Measurements from ENCODE around the gene GYG2. TPM values are rescaled to one million over a fixed set of nuclear protein-coding genes. Genes with fewer than 3 reads are reported as not detected.
A peak's percentile ranks its signal among the peaks of the same experiment; 100 is the strongest.
"Not testable (repeated sequence)": the region's sequence is repeated elsewhere in the genome, so short reads cannot be mapped to it uniquely, and the experiment has no call there.

GYG2 gene
- total RNA-seq, 1 donor from 2014 or later = 60.8 TPM

DNA sequence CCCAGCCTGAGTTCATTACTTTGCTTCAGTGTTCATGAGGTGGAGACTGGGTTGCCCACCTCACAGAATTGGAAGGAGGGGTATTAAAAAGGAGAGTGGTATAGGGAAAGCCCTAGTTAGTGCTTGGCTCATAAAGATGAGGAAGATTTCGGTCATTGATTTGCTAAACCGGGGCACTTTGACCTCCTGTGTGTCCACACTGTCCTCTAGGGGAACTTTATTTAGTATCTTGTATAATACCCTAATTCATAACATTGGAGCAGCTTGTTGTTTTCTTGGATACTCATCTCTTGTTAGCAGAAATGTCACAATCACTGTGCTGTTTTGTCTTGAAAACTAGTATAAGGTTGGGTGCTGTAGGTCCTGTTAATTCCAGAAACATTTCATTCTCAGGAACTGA, 49.8 kb downstream of the GYG2 start:
- no peak overlapping the region for H3K27ac Mint-ChIP-seq
- H3K4me3 Mint-ChIP-seq = no peak overlapping the region
- H3K36me3 Mint-ChIP-seq = peaks cover 69% of the 10 kb centered on the region
- H3K4me1 Mint-ChIP-seq = peaks cover 1% of the 10 kb centered on the region
- TF ChIP-seq, protein P1, sequence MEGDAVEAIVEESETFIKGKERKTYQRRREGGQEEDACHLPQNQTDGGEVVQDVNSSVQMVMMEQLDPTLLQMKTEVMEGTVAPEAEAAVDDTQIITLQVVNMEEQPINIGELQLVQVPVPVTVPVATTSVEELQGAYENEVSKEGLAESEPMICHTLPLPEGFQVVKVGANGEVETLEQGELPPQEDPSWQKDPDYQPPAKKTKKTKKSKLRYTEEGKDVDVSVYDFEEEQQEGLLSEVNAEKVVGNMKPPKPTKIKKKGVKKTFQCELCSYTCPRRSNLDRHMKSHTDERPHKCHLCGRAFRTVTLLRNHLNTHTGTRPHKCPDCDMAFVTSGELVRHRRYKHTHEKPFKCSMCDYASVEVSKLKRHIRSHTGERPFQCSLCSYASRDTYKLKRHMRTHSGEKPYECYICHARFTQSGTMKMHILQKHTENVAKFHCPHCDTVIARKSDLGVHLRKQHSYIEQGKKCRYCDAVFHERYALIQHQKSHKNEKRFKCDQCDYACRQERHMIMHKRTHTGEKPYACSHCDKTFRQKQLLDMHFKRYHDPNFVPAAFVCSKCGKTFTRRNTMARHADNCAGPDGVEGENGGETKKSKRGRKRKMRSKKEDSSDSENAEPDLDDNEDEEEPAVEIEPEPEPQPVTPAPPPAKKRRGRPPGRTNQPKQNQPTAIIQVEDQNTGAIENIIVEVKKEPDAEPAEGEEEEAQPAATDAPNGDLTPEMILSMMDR (IDR thresholded peaks at IDR 0.05; ENCODE audit: unreplicated experiment) = no peak
- H3K27me3 Mint-ChIP-seq (ENCODE audit: low read depth) = no peaks in the 10 kb centered on the region
- peaks cover 15% of the 10 kb centered on the region for H3K9me3 Mint-ChIP-seq
- no peak for DNase-seq (ENCODE audit: low spot score in 2 of 2, unreplicated experiment in 2 of 2)

DNA sequence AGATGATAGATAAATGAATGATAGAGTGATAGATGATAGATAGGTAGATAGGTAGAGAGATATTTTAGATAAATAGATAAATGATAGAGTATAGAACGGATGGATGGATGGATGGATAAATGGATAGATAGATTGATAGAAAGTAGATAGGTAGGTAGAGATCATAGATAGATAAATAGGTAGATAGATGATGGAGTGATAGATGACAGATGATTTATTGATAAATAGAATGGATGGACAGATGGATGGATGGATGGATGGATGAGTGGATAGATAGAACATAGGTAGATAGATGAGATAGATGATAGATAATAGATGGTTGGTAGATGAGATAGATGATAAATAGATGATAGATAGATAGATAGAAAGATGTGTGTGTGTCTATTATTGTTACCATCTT, 50.9 kb downstream of the GYG2 start:
- Mint-ChIP-seq H3K4me3 (no peak overlapping the region), H3K36me3 (peaks cover 71% of the 10 kb centered on the region), H3K9me3 (peaks cover 7% of the 10 kb centered on the region), H3K27ac (no peak overlapping the region), H3K4me1 (peaks cover 1% of the 10 kb centered on the region), H3K27me3 (ENCODE audit: low read depth) (no peaks in the 10 kb centered on the region)
- TF ChIP-seq, protein P1 (IDR thresholded peaks at IDR 0.05; ENCODE audit: unreplicated experiment) = no peak
- DNase-seq (ENCODE audit: low spot score in 2 of 2, unreplicated experiment in 2 of 2) = no peak

DNA sequence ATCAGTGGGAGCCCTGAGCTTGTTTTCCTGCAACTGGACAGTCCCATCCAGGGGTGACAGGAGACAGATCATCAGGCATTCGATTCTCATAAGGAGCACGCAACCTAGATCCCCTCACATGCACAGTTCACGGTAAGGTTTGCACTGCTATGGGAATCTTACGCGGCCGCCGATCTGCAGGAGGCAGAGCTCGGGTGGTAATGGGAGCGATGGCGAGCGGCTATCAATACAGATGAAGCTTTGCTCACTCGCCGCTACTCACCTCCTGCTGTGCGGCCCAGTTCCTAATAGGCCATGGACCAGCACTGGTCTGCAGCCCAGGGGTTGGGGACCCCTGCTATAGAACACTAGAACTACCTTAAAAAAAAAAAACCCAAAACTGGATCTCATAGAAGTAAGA, 55.0 kb downstream of the GYG2 start:
- Mint-ChIP-seq H3K36me3 (peaks cover 42% of the 10 kb centered on the region), H3K9me3 (no peaks in the 10 kb centered on the region), H3K4me3 (no peak overlapping the region), H3K27me3 (ENCODE audit: low read depth) (no peaks in the 10 kb centered on the region), H3K4me1 (peaks cover 18% of the 10 kb centered on the region), H3K27ac (no peak overlapping the region)
- TF ChIP-seq, protein P1 (IDR thresholded peaks at IDR 0.05; ENCODE audit: unreplicated experiment) = no peak
- DNase-seq (ENCODE audit: low spot score in 2 of 2, unreplicated experiment in 2 of 2) = no peak

DNA sequence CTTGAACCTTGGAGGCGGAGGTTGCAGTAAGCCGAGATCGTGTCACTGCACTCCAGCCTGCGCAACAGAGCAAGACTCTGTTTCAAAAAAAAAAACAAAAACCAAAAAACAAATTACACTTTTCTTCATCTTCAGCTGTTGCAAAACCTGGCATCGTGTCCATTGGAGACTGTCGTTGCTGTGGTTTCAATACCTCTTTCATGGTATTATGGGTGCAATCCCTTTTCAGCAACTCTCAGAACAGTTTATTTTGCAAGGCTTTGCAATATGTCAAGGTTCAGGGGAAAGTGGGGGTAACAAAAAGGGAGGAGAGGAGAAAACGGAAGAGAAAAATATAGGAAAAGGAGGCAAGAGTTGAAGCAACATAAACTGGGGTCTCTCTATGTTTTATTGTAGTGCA, 59.6 kb downstream of the GYG2 start:
- H3K9me3 Mint-ChIP-seq = no peaks in the 10 kb centered on the region
- no peak for DNase-seq (ENCODE audit: low spot score in 2 of 2, unreplicated experiment in 2 of 2)
- peaks cover 59% of the 10 kb centered on the region for H3K4me1 Mint-ChIP-seq
- no peak overlapping the region for H3K4me3 Mint-ChIP-seq
- H3K36me3 Mint-ChIP-seq = peaks cover 11% of the 10 kb centered on the region
- TF ChIP-seq, protein P1 (IDR thresholded peaks at IDR 0.05; ENCODE audit: unreplicated experiment) = no peak
- peak overlapping the region; percentile 98 for H3K27ac Mint-ChIP-seq
- no peaks in the 10 kb centered on the region for H3K27me3 Mint-ChIP-seq (ENCODE audit: low read depth)

DNA sequence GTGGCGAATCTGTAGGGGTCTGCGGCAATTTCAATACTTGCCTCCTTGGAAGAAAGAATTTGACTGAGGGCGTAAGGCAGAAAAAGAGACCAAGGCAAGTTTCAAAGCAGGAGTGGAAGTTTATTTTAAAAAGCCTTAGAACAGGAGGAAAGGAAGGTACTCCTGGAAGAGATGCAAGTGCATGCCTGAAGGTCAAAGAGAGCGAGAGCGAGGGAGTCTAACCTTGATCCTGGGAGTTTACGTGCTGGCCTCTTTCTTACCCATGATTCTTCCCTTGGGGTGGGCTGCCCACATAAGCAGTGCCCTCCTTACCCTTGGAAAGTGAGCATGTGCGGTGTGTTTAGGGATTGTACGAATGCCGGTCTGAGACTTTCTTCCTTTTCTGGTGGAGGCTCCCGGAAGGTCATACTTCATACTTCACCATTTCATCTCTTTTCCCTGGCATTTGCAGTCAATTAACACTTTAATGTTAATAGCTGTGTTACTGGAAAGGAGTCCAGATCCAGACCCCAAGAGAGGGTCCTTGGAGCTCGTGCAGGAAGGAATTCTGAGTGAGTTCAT, 60.4 kb downstream of the GYG2 start:
- TF ChIP-seq, protein P1 (IDR thresholded peaks at IDR 0.05; ENCODE audit: unreplicated experiment) = no peak
- Mint-ChIP-seq H3K27me3 (ENCODE audit: low read depth) (no peaks in the 10 kb centered on the region), H3K4me1 (peaks cover 63% of the 10 kb centered on the region), H3K27ac (peak overlapping the region; percentile 98), H3K4me3 (peak overlapping the region; percentile 55), H3K9me3 (no peaks in the 10 kb centered on the region), H3K36me3 (peaks cover 5% of the 10 kb centered on the region)
- DNase-seq (ENCODE audit: low spot score in 2 of 2, unreplicated experiment in 2 of 2) = no peak

DNA sequence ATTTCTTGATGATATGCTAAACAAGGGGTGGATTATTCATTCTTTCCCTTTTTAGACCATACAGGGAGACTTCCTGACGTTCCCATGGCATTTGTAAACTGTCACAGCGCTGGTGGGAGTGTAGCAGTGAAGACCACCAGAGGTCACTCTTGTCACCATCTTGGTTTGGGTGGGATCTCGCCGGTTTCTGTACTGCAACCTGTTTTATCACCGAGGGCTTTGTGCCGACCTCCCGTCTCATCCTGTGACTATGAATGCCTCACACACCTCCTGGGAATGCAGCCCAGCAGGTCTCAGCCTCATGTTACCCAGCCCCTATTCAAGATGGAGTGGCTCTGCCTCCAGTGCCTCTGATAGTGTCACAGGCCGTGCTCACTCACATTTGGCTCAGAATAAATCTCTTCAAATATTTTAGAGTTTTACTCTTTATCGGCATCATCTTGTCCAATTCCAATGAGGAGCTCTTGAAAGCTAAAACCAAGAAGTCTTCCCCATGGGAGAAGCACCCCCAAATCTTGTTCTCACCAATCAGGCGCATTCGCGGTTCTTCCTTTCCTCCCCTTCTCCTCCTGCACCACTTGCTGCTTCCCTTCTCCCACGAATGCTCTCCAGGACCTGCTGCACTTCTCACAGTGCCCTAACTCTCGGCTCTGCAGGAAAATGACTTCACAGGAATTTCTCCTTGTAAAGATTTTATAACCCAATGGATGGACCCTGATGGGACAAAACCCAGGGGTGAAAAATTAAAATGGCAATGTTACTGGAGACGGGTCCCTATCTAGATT, 61.2 kb downstream of the GYG2 start:
- peak overlapping the region; percentile 55 for H3K4me3 Mint-ChIP-seq
- DNase-seq (ENCODE audit: low spot score in 2 of 2, unreplicated experiment in 2 of 2) = peak in 1 of 2 experiments; percentile 71
- H3K9me3 Mint-ChIP-seq; H3K36me3 Mint-ChIP-seq; H3K27me3 Mint-ChIP-seq (ENCODE audit: low read depth): not testable (repeated sequence)
- peak overlapping the region; percentile 98 for H3K27ac Mint-ChIP-seq
- H3K4me1 Mint-ChIP-seq = peaks cover 69% of the 10 kb centered on the region

DNA sequence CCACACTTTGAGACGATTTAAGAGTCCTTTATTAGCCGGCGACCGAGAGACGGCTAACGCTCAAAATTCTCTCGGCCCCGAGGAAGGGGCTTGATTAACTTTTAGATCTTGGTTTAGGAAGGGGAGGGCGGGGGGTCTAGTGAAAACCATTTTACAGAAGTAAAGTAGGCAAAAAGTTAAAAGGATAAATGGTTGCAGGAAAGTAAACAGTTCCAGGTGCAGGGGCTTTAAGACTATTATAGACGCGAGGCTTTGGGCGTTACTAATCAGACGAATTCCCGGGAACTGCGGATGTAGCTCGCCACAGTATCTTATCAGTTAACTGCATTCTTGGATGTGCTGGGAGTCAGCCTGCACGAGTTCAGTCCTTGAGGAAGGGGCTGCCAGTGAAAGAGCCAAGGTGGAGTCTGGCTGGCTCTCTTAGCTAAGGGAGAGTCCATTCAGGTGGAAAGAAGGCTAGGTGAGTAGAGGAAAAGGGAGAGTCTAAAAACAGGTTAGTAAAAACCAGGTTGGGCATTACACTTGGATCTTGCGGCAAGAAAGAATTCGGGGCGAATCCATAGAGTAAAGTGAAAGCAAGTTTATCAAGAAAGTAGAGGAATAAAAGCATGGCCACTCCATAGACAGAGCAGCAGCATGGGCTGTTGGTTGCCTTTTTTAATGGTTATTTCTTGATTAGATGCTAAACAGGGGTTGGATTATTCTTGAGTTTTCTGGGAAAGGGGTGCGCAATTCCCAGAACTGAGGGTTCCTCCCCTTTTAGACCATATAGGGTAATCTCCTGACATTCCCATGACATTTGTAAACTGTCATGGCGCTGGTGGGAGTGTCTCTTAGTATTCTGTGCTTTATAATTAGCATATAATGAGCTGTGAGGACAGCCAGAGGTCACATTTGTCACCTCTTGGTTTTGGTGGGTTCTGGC, 62.1 kb downstream of the GYG2 start:
- peak overlapping the region; percentile 98 for H3K27ac Mint-ChIP-seq
- DNase-seq (ENCODE audit: low spot score in 2 of 2, unreplicated experiment in 2 of 2); H3K27me3 Mint-ChIP-seq (ENCODE audit: low read depth); H3K36me3 Mint-ChIP-seq; H3K9me3 Mint-ChIP-seq: not testable (repeated sequence)
- H3K4me3 Mint-ChIP-seq = peak overlapping the region; percentile 55
- peaks cover 74% of the 10 kb centered on the region for H3K4me1 Mint-ChIP-seq
